GM23338 (cell line): ENCODE measurements around the gene PTPRE. TPM values are rescaled to one million over a fixed set of nuclear protein-coding genes. Genes with fewer than 3 reads are reported as not detected.

Source experiments
- ATAC-seq: fragments of 200-7000 bp; cut with Tn5 transposase; 3 replicates; pipeline ENCODE4 v1.9.1; 2020
- DNase-seq: peaks from one replicate; pipeline ENCODE4 v3.0.0-alpha.2; 2015; ENCODE audit warnings: low spot score
- H2AFZ ChIP-seq: fragments of 200-600 bp; sonication (generic); 2 replicates; pipeline ENCODE4 v1.8.0; 2016; ENCODE audit warnings: antibody characterized with exemption, mild to moderate bottlenecking, moderate library complexity
- H3F3A ChIP-seq: fragments of 200-600 bp; sonication (generic); replicated peaks from 2 replicates; pipeline ENCODE4 v1.8.0; 2017; ENCODE audit warnings: antibody characterized with exemption, mixed run types, low read depth
- H3K27ac ChIP-seq: fragments of 200-600 bp; sonication (generic); 2 replicates; pipeline ENCODE4 v1.6.1; 2016; ENCODE audit warnings: low read depth
- H3K27me3 ChIP-seq: fragments of 200-600 bp; sonication (generic); 2 replicates; pipeline ENCODE4 v1.8.0; 2016; ENCODE audit warnings: mild to moderate bottlenecking, mixed run types, moderate library complexity; ENCODE audit not compliant: insufficient read depth
- H3K36me3 ChIP-seq: fragments of 200-600 bp; sonication (generic); 2 replicates; pipeline ENCODE4 v1.8.0; 2016; ENCODE audit warnings: mild to moderate bottlenecking; ENCODE audit not compliant: insufficient read depth
- H3K4me1 ChIP-seq: fragments of 200-600 bp; sonication (generic); 2 replicates; pipeline ENCODE4 v1.8.0; 2016; ENCODE audit warnings: mild to moderate bottlenecking, moderate library complexity; ENCODE audit not compliant: insufficient read depth
- H3K4me2 ChIP-seq: fragments of 200-600 bp; sonication (generic); 2 replicates; pipeline ENCODE4 v1.7.1; 2017; ENCODE audit warnings: mixed run types
- H3K4me3 ChIP-seq: fragments of 200-600 bp; sonication (generic); 2 replicates; pipeline ENCODE4 v1.6.1; 2016; ENCODE audit warnings: mixed run types
- H3K79me2 ChIP-seq: fragments of 200-600 bp; sonication (generic); replicated peaks from 2 replicates; pipeline ENCODE4 v1.8.0; 2017; ENCODE audit warnings: mild to moderate bottlenecking; ENCODE audit not compliant: insufficient read depth
- H3K9me2 ChIP-seq: fragments of 200-600 bp; sonication (generic); 2 replicates; pipeline ENCODE4 v1.8.0; 2017; ENCODE audit not compliant: insufficient read depth
- H4K20me1 ChIP-seq: fragments of 200-600 bp; sonication (generic); replicated peaks from 2 replicates; pipeline ENCODE4 v1.8.0; 2017; ENCODE audit warnings: mild to moderate bottlenecking; ENCODE audit not compliant: insufficient read depth
- H3K27ac Mint-ChIP-seq: 2 replicates; pipeline ENCODE4 v1.8.0; 2020; ENCODE audit warnings: inconsistent platforms, mild to moderate bottlenecking, moderate library complexity, mixed read lengths
- H3K27me3 Mint-ChIP-seq: 3 replicates; pipeline ENCODE4 v1.8.0; 2022; ENCODE audit warnings: low read depth, mild to moderate bottlenecking, moderate library complexity, mixed read lengths, inconsistent platforms; ENCODE audit not compliant: insufficient read depth, poor library complexity
- H3K36me3 Mint-ChIP-seq: 3 replicates; pipeline ENCODE4 v1.8.0; 2021; ENCODE audit warnings: low read depth, mild to moderate bottlenecking, inconsistent platforms, moderate library complexity, mixed read lengths
- H3K4me1 Mint-ChIP-seq: 3 replicates; pipeline ENCODE4 v1.8.0; 2020; ENCODE audit warnings: mild to moderate bottlenecking, inconsistent platforms, mixed read lengths
- H3K4me3 Mint-ChIP-seq: 3 replicates; pipeline ENCODE4 v1.8.0; 2021; ENCODE audit warnings: moderate library complexity, mild to moderate bottlenecking, inconsistent platforms, mixed read lengths
- H3K9me3 Mint-ChIP-seq: 3 replicates; pipeline ENCODE4 v1.8.0; 2020; ENCODE audit warnings: moderate library complexity, mild to moderate bottlenecking, inconsistent platforms, mixed read lengths
- CTCF ChIP-seq, 2 experiments: fragments of 200-600 bp in 1 of 2; sonication (generic) in 1 of 2; conservative IDR thresholded peaks; 2 replicates each; pipeline versions ENCODE4 v1.5.1 to v1.6.1; 2016 to 2017; ENCODE audit warnings: antibody characterized with exemption in 2 of 2, low read depth in 2 of 2, mild to moderate bottlenecking in 2 of 2, moderate library complexity in 1 of 2
- ETS1 ChIP-seq: IDR thresholded peaks from 2 replicates; pipeline ENCODE4 v1.6.1; 2016; ENCODE audit warnings: antibody characterized with exemption
- EZH2 ChIP-seq: fragments of 200-600 bp; sonication (generic); IDR thresholded peaks from one replicate; pipeline ENCODE4 v1.8.0; 2017; ENCODE audit warnings: antibody characterized with exemption, mild to moderate bottlenecking, low read depth; ENCODE audit not compliant: unreplicated experiment
- EZH2phosphoT487 ChIP-seq: fragments of 200-600 bp; sonication (generic); IDR thresholded peaks from one replicate; pipeline ENCODE4 v1.8.1; 2018; ENCODE audit warnings: antibody characterized with exemption; ENCODE audit not compliant: unreplicated experiment
- JUNB ChIP-seq: IDR thresholded peaks from one replicate; pipeline ENCODE4 v1.6.1; 2016; ENCODE audit warnings: antibody characterized with exemption; ENCODE audit not compliant: unreplicated experiment
- NANOG ChIP-seq: IDR thresholded peaks from 2 replicates; pipeline ENCODE4 v1.6.1; 2016; ENCODE audit warnings: antibody characterized with exemption, borderline replicate concordance
- REST ChIP-seq: IDR thresholded peaks from one replicate; pipeline ENCODE4 v1.6.1; 2018; ENCODE audit warnings: antibody characterized with exemption; ENCODE audit not compliant: unreplicated experiment
- STAT1 ChIP-seq: IDR thresholded peaks from one replicate; pipeline ENCODE4 v1.6.1; 2016; ENCODE audit warnings: antibody characterized with exemption; ENCODE audit not compliant: unreplicated experiment
- ZNF114 ChIP-seq: fragments of 250-450 bp; sonication (Bioruptor Pico); IDR thresholded peaks from 2 replicates; pipeline ENCODE4 v1.5.0; 2020; ENCODE audit warnings: mild to moderate bottlenecking, moderate library complexity
- polyA plus RNA-seq: library from polyadenylated mRNA; unstranded; fragments of >200 nt; fragmentation: Nextera tagmentation; extraction: Ambion mirVana; gene quantifications from 2 replicates; pipeline ENCODE4 v1.2.1, GENCODE V29; 2016
- total RNA-seq: library from RNA; depleted of rRNA; stranded (reverse); fragments of >200 nt; shearing (Covaris generic); gene quantifications from 2 replicates; pipeline ENCODE4 v1.2.3, GENCODE V29; 2014

Gene PTPRE
- total and polyA plus RNA-seq, 2 experiments from 2014 or later = 0.34 to 0.42 TPM

DNA sequence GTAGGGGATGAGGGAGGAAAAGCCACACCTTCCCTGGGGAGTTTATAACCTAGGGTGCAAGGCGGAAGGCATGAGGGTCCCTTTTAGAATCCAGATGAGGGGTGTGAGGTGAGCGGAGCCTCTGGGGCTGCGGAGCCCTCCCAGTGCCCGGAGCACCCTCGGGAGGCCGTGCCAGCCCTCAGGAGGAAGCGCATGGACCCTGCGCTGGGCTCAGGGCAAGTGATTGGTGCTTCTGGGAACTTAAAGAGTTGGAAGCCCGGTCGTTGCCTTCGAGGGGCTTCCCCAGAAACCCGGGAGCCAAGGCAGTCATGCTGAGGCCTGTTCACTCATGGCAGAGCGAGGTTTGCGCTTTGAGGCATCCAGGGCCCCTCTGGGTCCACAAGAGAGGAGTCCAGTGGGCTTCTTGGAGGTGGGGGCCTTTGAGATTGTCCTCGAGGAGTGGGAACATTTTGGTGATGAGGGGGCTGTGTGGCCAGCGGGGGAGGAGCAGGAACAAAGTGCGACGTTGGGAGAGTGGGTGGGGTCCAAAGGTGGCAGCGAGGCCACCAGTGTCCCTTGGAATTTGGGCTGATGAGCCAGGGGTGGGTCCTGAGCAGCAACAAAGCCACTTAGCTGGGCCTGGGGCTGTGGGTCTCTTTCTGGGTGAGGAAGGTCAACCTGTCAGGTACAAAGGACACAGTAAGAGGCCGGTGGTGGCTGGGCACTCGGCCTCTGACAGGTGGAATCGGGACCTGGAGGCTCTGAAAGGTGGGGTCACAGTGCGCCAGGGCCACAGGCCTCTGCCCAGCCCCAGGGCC lies 139.5 kb downstream of the PTPRE start:
- H3K27ac ChIP-seq = no peak overlapping the region
- H3K4me1 Mint-ChIP-seq = peaks cover 10% of the 10 kb centered on the region
- no peaks in the 10 kb centered on the region for H3K36me3 Mint-ChIP-seq

More for the DNA sequence above, 139.5 kb downstream of the PTPRE start:
- Histone ChIP-seq H3K4me2 (no peak overlapping the region), H3K4me3 (no peak overlapping the region), H3K36me3 (no peaks in the 10 kb centered on the region), H3K27me3 (no peaks in the 10 kb centered on the region), H4K20me1 (no peaks in the 10 kb centered on the region), H2AFZ (no peak overlapping the region), H3K79me2 (no peaks in the 10 kb centered on the region), H3K9me2 (no peaks in the 10 kb centered on the region), H3K4me1 (no peaks in the 10 kb centered on the region), H3F3A (0 out of 2 replicates have a peak, but pooled peaks cover 3% of the 10 kb centered on the region)
- TF ChIP-seq EZH2 = no peak
- TF ChIP-seq NANOG = no peak
- TF ChIP-seq STAT1 = no peak
- TF ChIP-seq ETS1 = no peak
- no peak for TF ChIP-seq REST
- no peak for TF ChIP-seq ZNF114
- no peak for TF ChIP-seq CTCF (conservative IDR thresholded peaks at IDR 0.05; ENCODE audit: low read depth in 2 of 2)
- TF ChIP-seq JUNB = no peak
- no peak for TF ChIP-seq EZH2phosphoT487
- no peak overlapping the region for H3K4me3 Mint-ChIP-seq
- H3K27ac Mint-ChIP-seq = no peak overlapping the region
- H3K27me3 Mint-ChIP-seq = peaks cover 6% of the 10 kb centered on the region
- DNase-seq (no peak), ATAC-seq (no peak)
- H3K9me3 Mint-ChIP-seq = no peaks in the 10 kb centered on the region
